T-helper 2 cell treated with Interferon-gamma antibody and Interleukin-4, amounts not matched to agents 100 ng/mL and 5 ng/mL, for 36 hours (primary cell): ENCODE results near the gene LACTBL1. TPM values are rescaled to one million over a fixed set of nuclear protein-coding genes. Genes with fewer than 3 reads are reported as not detected.

Source experiments
- intact Hi-C: fragments of 100-400 bp; cut with micrococcal nuclease; formaldehyde crosslinking; loops from one replicate; pipeline ENCODE4 v1.15.1; 2023
- total RNA-seq: library from RNA; stranded (reverse); gene quantifications from 2 replicates; pipeline ENCODE4 v1.2.3, GENCODE V29; 2022

The LACTBL1 gene
- total RNA-seq, 1 donor from 2014 or later = not detected

DNA sequence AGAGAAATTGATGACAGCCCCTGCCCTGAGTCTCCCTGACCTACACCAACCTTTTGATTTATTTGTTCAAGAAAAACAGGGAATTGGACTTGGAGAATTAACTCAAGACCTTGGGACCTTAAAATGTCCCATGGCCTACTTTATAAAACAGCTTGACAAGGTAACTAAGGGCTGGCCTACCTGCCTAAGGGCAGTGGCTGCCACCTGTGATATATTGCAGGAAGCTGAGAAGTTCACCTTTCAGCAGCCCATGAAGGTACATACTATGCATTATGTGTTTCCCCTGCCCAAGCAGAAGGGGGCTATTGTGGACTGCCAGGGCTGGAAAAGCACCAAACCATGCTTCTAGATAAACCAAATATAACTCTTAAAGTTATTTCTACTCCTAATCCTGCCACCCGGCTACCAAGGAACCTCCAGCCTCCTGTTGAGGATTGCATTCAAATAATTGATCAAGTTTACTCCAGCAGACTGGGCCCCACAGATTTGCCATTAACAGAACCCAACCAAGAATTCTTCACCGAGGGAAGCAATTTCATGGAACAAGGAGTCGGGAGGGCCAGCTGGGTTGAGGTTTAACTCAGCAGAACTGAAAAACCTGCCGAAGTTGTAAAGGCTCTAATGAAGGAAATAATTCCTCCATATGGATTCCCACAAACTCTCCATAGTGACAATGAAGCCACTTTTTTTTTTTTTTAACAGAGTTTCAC is 28.2 kb downstream of the LACTBL1 start:
- intact Hi-C loops = no loop called here

DNA sequence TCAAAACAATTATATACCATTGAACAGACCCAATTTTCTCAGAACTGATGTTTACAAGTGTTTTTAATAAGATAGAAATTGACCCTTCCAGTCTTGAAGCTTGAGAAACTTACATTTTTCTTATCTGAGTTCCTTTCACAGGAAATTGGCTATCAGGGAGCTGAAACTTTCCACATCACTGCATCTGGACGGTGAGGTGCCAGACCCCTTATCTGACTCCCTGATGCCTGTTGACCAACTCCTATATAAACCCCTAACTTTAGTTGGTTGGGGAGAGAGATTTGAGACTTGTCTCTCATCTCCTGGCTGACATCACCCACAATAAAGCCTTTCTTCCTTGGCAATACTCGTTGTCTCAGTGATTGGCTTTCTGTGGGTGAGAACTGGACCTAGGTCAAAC is 31.4 kb downstream of the LACTBL1 start:
- intact Hi-C loops = no loop called here

DNA sequence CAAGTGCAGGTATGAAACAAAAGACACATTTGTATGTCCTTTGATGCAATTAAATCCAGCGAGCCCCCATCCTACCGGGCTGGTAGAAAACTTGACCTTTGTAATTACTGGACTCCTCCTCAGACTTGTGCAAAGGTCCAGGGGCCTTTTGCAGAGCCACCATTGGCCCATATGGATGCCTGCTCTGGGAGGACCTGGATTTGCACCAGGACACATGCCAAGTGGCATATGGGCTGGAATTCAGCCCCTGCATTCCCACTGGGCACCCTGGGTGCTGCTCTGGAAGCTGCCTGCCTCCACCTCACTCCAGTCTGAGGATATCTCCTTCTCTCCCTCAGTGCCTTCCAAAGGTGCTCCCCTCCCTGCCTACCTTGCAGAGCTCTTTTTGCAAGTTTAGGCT is 36.0 kb downstream of the LACTBL1 start:
- intact Hi-C loops = no loop called here

DNA sequence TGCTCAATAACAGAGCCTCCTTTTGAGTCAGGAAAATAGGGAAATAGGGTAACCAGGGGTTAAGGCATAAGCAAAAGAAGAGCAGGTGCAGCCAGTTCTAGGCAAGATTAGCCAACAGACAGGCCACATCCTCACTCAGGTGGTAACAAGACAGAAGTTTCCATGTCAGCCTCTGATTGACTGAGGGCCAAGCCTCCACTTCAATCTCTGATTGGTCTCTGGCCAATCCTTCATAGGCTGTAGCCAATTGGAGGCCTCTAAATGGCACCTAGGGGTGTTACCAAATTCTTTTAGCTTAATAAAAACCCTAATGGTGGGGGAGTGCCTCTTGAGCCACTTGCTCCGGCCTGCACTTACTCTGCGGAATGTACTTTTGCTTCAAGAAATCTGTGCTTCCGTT is 37.2 kb downstream of the LACTBL1 start:
- intact Hi-C loops = no loop called here

DNA sequence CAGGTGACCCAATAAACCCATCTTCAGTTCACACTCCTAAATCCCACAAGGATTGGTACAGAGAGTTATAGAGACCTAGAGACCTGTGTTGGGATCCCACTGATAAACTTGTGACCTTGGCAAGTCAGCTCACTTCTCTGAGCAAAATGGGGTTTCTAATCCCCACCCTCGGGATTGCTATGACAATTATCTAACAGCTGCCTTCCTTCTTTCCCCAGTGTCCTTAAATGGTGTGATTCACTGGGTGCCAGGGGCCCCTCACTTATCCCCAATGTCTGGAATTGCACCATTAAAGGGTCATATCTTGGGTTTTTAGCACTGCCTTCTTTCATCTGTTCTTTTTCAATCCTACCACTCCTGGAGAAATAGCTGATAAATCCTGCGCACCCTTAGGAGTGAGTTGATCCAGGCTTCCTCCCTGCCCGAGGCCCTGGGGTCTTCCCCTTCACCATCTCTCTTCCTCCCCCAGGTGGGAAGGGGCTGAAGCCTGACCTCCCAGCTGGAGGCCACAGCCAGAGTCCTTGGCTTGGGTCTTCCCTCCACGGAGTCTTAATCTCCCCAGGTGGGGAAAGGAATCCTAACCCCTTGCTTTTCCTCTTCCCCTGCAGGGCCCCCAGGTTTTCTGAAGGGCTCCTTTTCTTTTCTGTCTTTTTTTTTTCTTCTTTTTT is 39.7 kb downstream of the LACTBL1 start:
- intact Hi-C loops = no loop called here

DNA sequence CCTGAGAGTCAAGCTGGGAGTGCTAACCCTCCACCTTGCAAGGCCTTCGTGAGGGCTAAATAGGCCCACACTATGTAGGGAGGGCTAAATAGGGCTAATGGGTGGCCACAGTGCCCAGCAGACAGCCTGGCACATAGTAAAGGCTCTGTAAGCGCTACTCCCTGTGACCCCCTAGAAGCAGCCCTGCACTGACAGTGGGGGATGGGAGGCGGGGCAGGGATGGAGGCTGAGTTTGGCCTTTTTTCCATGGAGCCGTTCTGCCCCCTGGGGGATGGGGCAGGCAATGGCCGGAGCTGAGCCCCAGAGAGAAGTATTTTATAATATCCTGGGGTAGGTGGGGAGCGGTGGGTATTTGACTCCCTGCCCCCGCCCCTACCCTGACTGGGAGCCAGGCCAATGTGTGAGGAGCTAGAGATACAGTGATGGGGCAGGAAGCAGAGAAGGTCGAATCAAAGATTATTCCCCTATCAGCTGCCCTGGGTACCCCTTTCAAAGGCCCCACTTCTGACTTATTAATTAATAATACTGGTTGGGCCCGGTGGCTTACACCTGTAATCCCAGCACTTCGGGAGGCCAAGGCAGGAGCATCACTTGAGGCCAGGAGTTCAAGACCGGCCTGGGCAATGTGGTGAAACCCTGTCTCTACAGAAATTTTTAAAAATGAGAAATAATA is 42.3 kb downstream of the LACTBL1 start:
- intact Hi-C loops = no loop called here

DNA sequence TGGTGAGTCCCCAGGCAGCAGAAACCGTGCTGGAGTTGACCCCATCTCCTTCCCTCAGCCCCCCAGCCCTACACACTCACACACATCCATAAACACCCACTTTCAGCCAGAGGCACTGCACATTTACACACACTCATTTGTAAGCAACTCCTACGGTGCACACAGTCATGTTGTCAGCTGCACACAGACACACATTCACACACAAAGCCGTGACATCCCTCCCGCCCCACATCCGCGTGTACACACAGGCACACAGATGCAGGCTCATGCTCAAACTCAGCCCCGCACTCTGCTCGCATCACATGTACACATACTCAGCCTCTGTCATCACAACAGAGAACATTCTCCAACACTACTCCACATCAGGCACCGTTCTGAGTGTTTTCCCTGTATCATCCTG is 47.6 kb downstream of the LACTBL1 start:
- intact Hi-C loops = no loop called here

DNA sequence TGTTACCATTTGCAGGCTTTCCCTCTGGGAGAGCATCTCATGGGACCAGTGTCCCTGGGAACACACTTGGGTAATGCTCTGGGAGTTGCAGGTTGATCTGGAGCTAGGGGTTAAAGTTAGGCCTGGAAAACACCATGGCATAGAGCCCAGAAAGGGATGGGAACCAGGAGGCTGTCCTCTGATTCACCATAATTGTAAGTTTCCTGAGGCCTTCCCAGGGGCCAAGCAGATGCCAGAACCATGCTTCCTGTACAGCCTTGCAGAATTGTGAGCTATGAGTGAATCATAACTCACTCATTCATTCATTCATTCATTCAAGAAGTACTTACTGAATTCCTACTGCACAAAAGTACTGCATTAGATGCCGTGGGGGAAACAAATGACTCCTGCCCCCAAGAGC is 50.0 kb downstream of the LACTBL1 start:
- intact Hi-C loops = no loop called here

DNA sequence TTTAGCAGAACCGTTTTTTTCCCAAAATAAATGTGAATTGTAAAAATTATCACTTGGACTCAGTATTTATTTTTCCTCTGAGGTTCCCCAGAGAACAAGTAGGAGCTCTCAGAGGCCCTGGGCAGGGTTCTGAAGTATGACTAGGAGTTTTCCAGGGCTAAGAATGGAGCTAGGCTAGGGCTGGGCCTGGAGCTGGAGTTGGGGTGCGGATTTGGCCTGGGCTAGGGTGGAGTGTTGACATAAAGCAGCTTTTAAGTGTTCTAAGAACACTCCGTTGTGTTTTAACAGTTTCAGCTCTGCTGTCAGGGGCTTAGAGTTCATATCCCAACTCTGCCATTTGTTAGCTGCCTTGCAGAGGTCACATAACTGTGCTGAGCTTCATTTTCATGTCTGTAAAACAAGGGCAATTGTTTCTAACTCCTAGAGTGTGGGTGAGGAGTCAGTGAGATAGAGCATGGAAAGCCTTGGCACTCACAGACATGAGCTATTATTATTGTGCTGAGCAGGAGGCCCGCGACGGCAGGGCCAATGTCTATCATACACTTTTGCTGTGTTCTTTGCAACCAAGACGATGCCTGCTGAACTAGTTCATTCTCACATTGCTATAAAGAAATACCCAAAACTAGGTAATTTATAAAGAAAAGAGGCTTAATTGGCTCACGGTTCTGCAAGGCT is 51.1 kb downstream of the LACTBL1 start:
- intact Hi-C loops = no loop called here

DNA sequence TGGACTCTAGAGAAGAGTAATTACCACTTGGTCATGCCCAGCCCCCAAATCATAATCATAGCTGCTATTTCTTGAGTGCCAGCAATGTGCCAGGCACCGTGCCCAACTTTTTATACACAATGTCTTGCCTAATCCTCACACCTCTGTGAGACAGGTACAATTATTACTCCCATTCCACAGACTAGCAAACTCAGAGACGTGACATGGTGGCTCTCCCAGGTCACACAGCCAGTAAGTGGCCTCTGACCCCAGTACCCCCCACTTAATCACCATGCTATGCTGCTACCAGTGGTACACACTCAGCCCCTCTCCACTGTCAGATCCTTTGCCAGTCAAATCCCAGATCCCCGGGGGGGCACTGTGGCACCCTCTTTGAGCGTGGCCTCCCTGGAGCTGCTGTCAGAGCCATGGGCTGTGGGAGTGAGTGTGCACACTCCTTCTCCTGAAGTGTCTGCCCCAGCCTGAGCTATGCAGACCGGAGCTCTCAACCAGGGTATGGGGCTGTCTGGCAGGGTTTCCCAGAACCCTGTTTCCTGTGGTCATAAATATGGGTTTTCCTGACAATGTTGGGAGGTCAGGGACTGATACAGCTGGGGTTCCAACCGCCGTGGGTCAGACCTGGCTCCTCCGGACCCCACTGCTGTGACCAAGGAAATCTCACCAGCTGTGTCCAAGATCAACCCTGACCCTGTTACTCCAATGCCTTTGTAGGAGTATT is 51.8 kb downstream of the LACTBL1 start:
- intact Hi-C loops = no loop called here

DNA sequence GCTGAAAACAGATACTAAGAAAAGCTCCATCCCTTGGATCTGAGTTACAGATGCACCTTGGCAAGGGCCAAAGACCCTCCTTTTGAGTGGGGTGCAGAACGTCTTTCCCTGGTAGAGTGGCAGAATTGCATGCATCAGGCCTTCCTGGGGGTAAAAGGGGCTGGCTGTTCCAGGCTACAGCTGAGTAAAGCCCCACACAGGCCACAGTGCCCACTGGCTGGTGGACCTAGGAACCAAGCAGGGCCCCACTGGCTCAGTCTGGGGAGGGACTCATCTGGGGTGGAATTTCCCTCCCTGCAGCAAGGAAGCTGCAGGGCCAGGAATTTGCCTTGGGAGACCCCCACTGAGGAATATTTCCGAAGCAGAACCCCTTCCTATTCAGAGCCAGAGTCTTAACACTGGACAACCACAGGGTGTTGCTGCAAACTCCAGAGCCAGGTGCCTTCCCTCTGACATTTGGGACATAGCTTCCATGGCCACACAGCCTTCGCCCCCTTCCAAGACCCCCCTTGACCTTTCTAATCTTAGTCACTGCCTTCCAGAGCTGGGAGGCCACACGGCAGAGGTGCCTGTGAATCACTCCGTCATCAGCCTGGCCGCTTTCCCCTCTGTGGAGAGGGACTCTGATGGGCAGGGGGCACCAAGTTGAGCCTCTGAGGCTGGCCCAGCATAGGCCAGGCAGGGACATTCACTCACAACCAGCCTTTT is 52.5 kb downstream of the LACTBL1 start:
- intact Hi-C loops = no loop called here

DNA sequence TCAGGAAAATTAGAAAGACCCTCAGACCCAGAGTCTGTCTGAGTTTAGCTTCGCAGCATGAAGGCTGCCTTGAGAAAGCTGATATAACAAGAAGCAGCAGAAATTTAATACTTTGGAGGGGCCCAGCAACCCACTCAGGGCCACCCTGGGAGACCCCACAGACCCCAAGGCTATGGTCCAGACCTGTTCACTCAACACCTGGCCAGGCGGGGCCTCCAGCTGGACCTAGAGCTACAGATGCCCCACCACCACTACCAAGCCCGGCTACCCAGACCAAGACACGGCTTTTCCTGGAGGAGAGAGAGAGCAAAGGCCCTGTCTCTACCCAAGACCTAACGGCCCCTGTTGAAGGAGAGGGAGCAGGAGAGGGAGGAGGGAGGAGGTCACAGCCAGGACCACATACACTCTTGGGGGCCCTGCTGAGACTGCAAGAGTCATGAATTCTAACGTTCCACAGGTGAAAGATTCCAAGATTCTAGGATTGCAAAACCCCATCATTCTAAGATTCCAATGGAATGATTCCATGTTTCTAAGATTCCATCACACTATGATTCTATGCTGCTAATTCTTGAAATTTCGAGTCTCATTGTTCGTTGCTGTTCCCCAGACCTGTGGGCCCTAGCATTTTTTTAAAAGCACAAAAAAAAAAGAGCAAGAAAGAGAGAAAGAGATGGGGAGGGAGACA is 53.2 kb downstream of the LACTBL1 start:
- intact Hi-C loops = no loop called here

DNA sequence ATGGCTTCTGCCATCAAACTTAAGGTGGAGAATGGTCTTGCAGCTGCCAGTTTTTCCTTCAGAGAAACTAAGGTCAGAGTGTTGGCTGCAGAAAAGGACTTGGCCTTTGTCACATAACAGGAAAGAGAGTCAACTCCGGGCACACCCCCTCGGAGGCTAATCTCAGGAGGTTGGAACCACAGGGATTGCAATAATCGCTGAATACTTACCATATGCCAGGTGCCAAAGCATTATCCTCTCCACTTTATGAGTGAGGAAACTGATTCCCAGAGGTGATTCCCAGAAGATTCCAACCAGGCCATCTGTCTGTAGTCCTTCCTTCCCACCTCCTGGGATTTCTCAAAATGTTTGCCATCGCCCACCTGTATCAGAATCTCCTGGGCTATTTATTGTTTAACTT is 54.0 kb downstream of the LACTBL1 start:
- intact Hi-C loops = no loop called here

DNA sequence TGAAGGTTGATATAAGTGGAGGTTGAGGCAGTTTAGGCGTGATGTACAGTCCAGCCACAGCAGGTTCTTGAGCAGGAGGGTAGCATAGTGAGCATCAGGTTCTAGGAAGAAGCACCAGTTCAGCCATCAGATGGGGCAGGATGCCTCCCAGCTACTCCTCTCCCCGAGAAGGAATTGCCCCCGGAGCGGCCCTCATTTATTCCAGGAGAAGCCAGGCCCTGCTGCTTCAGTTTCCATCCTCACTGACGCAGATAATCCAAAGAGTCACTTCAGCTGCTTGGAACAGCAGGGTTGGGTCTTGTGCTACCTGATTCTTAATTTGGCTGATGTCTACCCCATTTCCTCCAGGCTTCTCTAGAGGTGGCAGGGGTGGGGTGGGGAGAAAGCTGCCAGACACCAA is 54.7 kb downstream of the LACTBL1 start:
- intact Hi-C loops = no loop called here

DNA sequence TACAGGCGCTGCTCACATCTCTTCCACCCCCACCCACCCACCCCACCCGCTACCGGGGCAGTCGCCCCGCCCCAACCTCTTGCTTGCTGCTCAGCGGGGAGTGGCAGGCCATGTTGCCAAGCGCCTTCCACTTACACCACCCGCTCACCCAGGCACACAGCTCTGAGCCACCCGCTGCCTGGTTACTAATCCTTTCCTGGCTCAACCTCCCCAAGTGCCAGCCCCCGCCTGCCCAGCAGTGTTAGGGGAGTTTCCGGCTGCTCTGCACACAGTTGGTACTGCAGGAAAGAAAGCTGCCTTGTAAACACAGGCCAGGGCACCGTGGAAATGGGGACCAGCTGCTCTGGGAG is 56.2 kb downstream of the LACTBL1 start:
- intact Hi-C loops = no loop called here

DNA sequence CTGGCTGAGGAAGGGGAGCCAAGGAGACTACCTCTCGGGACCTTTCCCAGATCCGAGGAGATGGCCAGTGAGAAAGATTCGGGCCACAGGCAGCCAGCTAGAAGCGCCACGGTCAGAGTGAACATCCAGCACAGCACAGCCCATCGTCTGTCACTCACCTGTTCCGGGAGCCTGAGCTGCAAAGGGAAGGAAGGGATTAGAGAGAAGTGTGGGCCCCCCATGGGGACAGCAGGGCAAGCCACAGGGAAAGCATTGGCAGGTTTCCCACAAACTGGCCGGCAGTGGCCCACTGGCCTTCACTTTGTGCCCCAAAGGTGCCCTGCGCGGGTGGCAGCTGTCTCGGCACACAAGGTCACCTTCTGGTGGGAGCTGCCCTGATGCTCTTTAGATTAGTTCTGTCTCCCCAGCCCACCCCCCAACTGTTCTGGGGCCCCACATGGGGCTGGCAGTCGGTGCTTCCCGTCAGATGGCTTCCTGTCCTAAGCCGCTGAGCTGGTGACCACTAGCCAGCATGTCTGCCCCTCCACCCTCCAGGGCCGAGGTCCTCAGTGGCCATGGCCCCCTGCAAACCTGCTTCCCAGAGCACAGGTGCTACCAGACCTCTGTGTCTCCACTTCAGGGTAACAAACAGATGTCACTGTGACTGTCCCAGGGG is 56.7 kb downstream of the LACTBL1 start:
- intact Hi-C loops = no loop called here

DNA sequence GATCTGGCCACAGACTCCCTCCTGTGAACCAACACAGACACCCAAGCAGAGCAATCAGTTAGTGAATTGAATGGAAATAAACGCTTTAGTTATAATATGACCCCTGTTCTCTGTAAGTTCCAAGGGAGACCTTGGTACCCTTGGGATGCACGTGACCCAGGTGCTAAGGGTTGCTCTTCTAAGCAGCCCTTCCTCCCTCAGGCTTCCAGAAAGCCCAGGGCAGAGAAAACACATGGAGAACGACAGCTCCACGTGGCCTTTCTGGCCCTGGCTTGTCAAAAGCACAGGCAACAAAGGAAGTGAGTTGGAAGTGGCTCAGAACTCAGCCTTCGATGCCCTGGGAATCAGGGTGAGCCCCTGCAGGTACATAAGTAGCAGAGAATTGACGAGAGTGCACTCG is 57.4 kb downstream of the LACTBL1 start:
- intact Hi-C loops = no loop called here

DNA sequence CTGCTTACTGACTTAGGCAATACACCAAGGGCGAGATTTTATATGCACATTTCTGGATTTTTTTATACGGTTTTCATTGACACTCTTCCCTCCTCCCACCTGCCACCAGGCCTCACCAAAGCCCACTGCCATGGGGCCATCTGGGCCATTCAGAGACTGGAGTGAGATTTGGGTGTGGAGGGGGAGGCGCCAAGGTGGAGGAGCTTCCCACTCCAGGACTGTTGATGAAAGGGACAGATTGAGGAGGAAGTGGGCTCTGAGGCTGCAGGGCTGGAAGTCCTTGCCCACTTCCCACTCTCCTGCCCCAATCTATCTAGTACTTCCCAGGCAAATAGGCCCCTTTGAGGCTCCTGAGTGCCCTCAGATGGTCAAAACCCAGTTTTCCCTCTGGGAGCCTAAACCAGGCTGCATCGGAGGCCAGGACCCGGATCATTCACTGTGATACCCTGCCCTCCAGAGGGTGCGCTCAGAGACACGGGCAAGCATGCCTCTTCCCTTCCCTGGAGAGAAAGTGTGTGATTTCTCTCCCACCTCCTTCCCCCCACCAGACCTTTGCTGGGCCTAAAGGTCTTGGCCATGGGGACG is 57.9 kb downstream of the LACTBL1 start:
- intact Hi-C loops = no loop called here

DNA sequence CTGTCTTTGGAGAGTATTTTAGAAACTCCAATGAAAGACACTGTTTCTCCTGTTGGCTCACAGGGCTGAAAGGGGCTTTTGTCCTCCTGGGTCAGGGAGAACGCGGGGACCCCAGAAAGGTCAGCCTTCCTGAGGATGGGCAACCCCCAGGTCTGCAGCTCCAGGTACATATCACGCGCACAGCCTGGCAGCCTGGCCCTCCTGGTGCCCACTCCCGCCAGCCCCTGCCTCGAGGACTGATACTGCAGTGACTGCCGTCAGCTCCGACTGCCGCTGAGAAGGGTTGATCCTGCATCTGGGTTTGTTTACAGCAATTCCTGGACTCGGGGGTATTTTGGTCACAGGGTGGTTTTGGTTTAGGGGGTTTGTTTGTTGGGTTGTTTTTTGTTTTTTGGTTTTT is 58.5 kb downstream of the LACTBL1 start:
- intact Hi-C loops = no loop called here
